PC-9 (cell line): ENCODE results near the gene PCDHGA10. TPM values are rescaled to one million over a fixed set of nuclear protein-coding genes. Genes with fewer than 3 reads are reported as not detected.

Source experiments
- BruUV-seq: library from RNA; stranded (reverse); fragments of 400-500 nt; replicated peaks from 2 replicates; lab custom pipeline; 2021; lab: Mats Ljungman, UMichigan
- CTCF ChIA-PET: fragments of 300-600 bp; sonication (Branson Sonifier 250); formaldehyde crosslinking; loops from one replicate; lab custom pipeline; 2022; ENCODE audit warnings: antibody characterized with exemption; lab: Charles Lee
- POLR2A ChIA-PET: fragments of 300-600 bp; sonication (Branson Sonifier 250); formaldehyde crosslinking; loops from one replicate; lab custom pipeline; 2022; ENCODE audit warnings: antibody characterized with exemption; ENCODE audit not compliant: unreplicated experiment; lab: Charles Lee
- DNase-seq, 2 experiments: peaks; one replicate each; pipeline versions ENCODE4 v3.0.0 to v3.0.0-alpha.2; 2015 to 2022; ENCODE audit warnings: mixed read lengths in 1 of 2
- H2AFZ ChIP-seq: fragments of 200-600 bp; sonication (generic); 2 replicates; pipeline ENCODE4 v1.8.1; 2017; ENCODE audit warnings: antibody characterized with exemption
- H3F3A ChIP-seq: fragments of 200-600 bp; sonication (generic); 2 replicates; pipeline ENCODE4 v1.8.1; 2017; ENCODE audit warnings: antibody characterized with exemption, mild to moderate bottlenecking, low read depth; ENCODE audit not compliant: insufficient read depth
- H3K27ac ChIP-seq: fragments of 200-600 bp; sonication (generic); 2 replicates; pipeline ENCODE4 v1.6.1; 2016; ENCODE audit warnings: mixed run types
- H3K27me3 ChIP-seq: fragments of 200-600 bp; sonication (generic); 2 replicates; pipeline ENCODE4 v1.6.1; 2016; ENCODE audit warnings: low read depth, mixed run types; ENCODE audit not compliant: insufficient read depth
- H3K36me3 ChIP-seq: fragments of 200-600 bp; sonication (generic); 2 replicates; pipeline ENCODE4 v1.6.1; 2016; ENCODE audit warnings: low read depth, mixed run types
- H3K4me1 ChIP-seq: fragments of 200-600 bp; sonication (generic); replicated peaks from 2 replicates; pipeline ENCODE4 v1.6.1; 2016; ENCODE audit warnings: mixed run types; ENCODE audit not compliant: insufficient read depth
- H3K4me2 ChIP-seq: fragments of 200-600 bp; sonication (generic); 2 replicates; pipeline ENCODE4 v1.6.1; 2017; ENCODE audit warnings: mixed run types
- H3K4me3 ChIP-seq: fragments of 200-600 bp; sonication (generic); 2 replicates; pipeline ENCODE4 v1.6.1; 2016; ENCODE audit warnings: mixed run types
- H3K79me2 ChIP-seq: fragments of 200-600 bp; sonication (generic); 2 replicates; pipeline ENCODE4 v1.6.1; 2017; ENCODE audit warnings: low read depth, mixed run types
- H3K9me2 ChIP-seq: fragments of 200-600 bp; sonication (generic); 2 replicates; pipeline ENCODE4 v1.8.1; 2017; ENCODE audit warnings: mild to moderate bottlenecking; ENCODE audit not compliant: insufficient read depth
- H3K9me3 ChIP-seq: fragments of 200-600 bp; sonication (generic); 2 replicates; pipeline ENCODE4 v1.8.1; 2016; ENCODE audit warnings: low read depth; ENCODE audit not compliant: insufficient read depth
- H4K20me1 ChIP-seq: fragments of 200-600 bp; sonication (generic); 2 replicates; pipeline ENCODE4 v1.8.1; 2017; ENCODE audit not compliant: insufficient read depth
- CTCF ChIP-seq: fragments of 200-600 bp; sonication (generic); conservative IDR thresholded peaks from 2 replicates; pipeline ENCODE4 v1.6.1; 2017; ENCODE audit warnings: mixed run types, antibody characterized with exemption, mild to moderate bottlenecking, moderate library complexity
- EZH2 ChIP-seq: fragments of 200-600 bp; sonication (generic); IDR thresholded peaks from 2 replicates; pipeline ENCODE4 v1.8.0; 2017; ENCODE audit warnings: antibody characterized with exemption, low read depth
- intact Hi-C: fragments of 100-400 bp; cut with micrococcal nuclease; formaldehyde crosslinking; loops from one replicate; pipeline ENCODE4 v1.10.0; 2022; ENCODE audit not compliant: unreplicated experiment
- total RNA-seq: library from RNA; stranded (reverse); gene quantifications from 2 replicates; pipeline ENCODE4 v1.2.3, GENCODE V29; 2021

Gene PCDHGA10
- total RNA-seq, 1 experiment from 2014 or later = 0.13 TPM

- no peak overlapping the region for H3K4me2 ChIP-seq
- POLR2A ChIA-PET = no interaction called here
- 0 out of 2 replicates have a peak, but pooled peaks cover 3% of the 10 kb centered on the region for H3K9me3 ChIP-seq
- no peaks in the 10 kb centered on the region for H3K4me1 ChIP-seq
- H3K27ac ChIP-seq = no peak overlapping the region
- intact Hi-C loops = no loop called here
- no peak overlapping the region for H3K4me3 ChIP-seq
- H2AFZ ChIP-seq = no peak overlapping the region
- no TSS peak for BruUV-seq
- no peaks in the 10 kb centered on the region for H3K36me3 ChIP-seq
- H3K9me2 ChIP-seq = no peaks in the 10 kb centered on the region
- H3K79me2 ChIP-seq = no peaks in the 10 kb centered on the region
- no peaks in the 10 kb centered on the region for H3F3A ChIP-seq
- CTCF ChIA-PET = no interaction called here
- no peak for DNase-seq
- no peaks in the 10 kb centered on the region for H4K20me1 ChIP-seq
- no peak for TF ChIP-seq EZH2
- no peak for TF ChIP-seq CTCF
- peaks cover 20% of the 10 kb centered on the region; the same call in 1 of the 2 replicates for H3K27me3 ChIP-seq
Observed at GRCh38 chr5:141434006-141434405, 21.2 kb downstream of the PCDHGA10 start.

GRCh38 chr5:141437221-141437620, 24.4 kb downstream of the PCDHGA10 start:
- ChIA-PET POLR2A (no interaction called here), CTCF (no interaction called here)
- Histone ChIP-seq H3K4me3 (no peak overlapping the region), H3K9me3 (no peaks in the 10 kb centered on the region), H3K27ac (no peak overlapping the region), H3K27me3 (peaks cover 32% of the 10 kb centered on the region; the same call in 1 of the 2 replicates), H3K79me2 (no peaks in the 10 kb centered on the region), H3K4me2 (no peak overlapping the region), H3K4me1 (no peaks in the 10 kb centered on the region), H4K20me1 (no peaks in the 10 kb centered on the region), H3K9me2 (no peaks in the 10 kb centered on the region), H3K36me3 (no peaks in the 10 kb centered on the region), H2AFZ (no peak overlapping the region), H3F3A (no peaks in the 10 kb centered on the region)
- intact Hi-C loops = no loop called here
- TF ChIP-seq EZH2 (no peak), CTCF (no peak)
- DNase-seq = no peak
- BruUV-seq = no TSS peak

- Histone ChIP-seq H3K36me3 (no peaks in the 10 kb centered on the region), H3K79me2 (no peaks in the 10 kb centered on the region), H3K4me3 (no peak overlapping the region), H3K27ac (no peak overlapping the region), H3K4me2 (no peak overlapping the region), H3K9me2 (no peaks in the 10 kb centered on the region), H3K27me3 (peaks cover 27% of the 10 kb centered on the region; the same call in 1 of the 2 replicates), H3K4me1 (no peaks in the 10 kb centered on the region), H3F3A (no peaks in the 10 kb centered on the region), H2AFZ (0 out of 2 replicates have a peak overlapping the region, but pooled peaks have one; percentile 55), H4K20me1 (no peaks in the 10 kb centered on the region), H3K9me3 (no peaks in the 10 kb centered on the region)
- POLR2A ChIA-PET = no interaction called here
- DNase-seq = peak in 1 of 2 experiments; percentile 6
- TF ChIP-seq CTCF (no peak), EZH2 (no peak)
- intact Hi-C loops = no loop called here
- no TSS peak for BruUV-seq
- CTCF ChIA-PET = interaction anchor here (0.6 to 0.7 kb wide), 2 partner anchors 51 to 116 kb away, joined by 3 to 5 read pairs; no protein-coding TSS in a partner anchor
Observed at GRCh38 chr5:141439411-141440141, 26.8 kb downstream of the PCDHGA10 start.
